GM19240 (cell line): ENCODE results near the gene DDX46.
A peak's percentile ranks its signal among the peaks of the same experiment; 100 is the strongest.
"Not testable (repeated sequence)": the region's sequence is repeated elsewhere in the genome, so short reads cannot be mapped to it uniquely, and the experiment has no call there.

Source experiments
- DNase-seq: peaks from one replicate; pipeline ENCODE4 v3.0.0; 2011; ENCODE audit warnings: low spot score; ENCODE audit not compliant: insufficient read length

Gene DDX46

GRCh38 chr5:134840811-134841210 lies 82.2 kb downstream of the DDX46 start:
- DNase-seq, result no peak

DNA sequence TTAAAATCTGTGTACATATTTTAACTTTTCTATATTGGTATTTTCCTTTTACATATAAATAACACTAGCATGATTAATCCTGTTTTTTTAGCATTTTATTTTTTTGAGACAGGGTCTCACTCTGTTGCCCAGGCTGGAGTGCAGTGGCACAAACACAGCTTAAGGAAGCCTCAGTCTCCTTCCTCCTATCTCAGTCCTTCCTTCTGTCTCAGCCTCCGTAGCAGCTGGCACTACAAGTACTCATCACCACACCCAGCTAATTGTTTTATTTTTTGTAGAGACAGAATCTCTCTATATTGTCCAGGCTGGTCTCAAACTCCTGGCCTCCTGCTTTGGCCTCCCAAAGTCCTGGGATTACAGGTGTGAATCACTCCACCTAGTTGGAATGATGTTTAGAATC lies 85.7 kb downstream of the DDX46 start:
- DNase-seq, result no peak

DNA sequence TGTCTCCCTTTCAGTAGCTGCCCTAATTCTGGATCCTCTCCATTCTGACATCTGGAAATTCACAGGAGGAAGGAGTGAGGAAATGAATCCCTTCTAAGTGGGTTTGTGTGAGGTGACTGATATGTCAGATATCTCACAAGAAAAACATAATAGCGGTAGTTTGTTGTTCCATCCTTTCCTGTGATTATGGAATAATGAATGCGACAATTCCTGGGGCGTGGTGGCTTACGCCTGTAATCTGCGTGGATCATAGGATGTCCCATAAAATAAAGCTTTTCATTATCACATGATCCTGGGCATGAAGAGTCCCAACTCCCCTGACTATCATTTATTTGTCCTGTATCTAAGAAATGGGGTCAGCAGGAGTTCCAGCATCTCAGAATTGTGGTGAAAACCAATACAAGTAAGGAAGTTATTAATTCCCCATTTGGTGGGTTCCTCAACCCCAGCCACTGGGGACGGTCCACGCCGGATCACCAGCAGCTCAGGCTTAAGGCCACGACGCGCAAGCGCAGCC lies 86.8 kb downstream of the DDX46 start:
- no peak for DNase-seq

DNA sequence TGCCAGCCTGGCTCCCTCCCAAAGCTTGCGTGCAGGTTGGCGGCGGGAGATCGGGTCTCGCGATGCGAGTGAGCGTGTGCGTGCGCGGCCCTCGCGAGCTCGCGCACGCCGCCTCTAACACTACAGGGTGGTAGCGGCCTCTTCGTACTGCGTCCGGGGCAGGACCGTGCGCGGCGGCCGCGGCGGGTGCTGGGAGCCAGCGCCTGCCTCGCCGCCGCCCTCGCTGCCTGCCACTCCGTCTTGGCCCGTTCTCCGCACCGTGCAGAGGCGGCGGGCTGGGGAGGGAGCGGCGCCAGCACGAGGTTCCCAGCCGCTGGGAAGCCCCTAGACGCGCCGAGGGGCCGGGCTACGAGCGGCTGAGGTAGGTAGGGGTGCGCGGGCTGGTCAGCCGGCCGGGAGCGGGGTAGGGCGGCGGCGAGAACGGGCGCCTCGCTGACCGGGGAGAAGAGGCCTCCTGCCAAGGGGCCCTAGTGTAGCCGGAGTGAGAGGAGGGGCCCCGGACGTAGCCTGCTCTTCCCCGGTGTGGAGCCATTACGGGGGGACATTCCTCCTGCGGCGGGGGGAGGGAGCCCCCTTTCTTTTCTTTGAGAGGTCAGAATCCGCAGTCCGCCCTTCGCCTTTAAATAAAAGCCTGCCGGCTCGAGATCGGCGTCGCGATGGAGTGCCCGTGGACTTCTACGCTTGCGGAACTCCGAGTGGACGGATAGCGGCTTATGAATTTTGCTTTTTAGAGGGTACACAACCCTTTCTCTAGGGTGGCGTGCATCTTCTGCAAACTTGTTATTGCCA lies 87.5 kb downstream of the DDX46 start, which contains the start of gene C5orf24:
C5orf24 (plus strand) TSS at position 117 of the 789 bp plus-strand sequence. CDS start 8,933 bp downstream, outside the sequence.
- DNase-seq, result peak; percentile 88

DNA sequence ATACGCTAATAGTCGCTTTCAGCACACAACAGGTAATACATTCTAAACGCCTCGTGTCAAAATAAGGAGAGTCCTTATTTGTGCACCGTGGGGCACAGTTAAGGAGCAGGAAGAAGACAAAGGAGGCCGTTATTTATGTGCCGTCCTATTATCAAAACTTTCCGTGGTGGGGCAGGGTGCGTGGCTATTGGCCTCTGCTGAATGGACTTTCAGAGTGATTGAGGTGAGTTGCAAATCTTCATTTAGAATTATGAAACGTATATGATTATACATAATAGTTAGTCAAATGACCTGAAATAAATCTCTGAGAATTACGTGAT lies 88.0 kb downstream of the DDX46 start:
- DNase-seq, result no peak

- DNase-seq, result not testable (repeated sequence)
Measured at GRCh38 chr5:134849434-134849933, 90.9 kb downstream of the DDX46 start.

GRCh38 chr5:134851307-134851923 lies 92.8 kb downstream of the DDX46 start:
- DNase-seq, result no peak

- DNase-seq, result not testable (repeated sequence)
Measured at GRCh38 chr5:134856465-134856864, 97.9 kb downstream of the DDX46 start.

- DNase-seq, result no peak
Measured at GRCh38 chr5:134857401-134857800, 98.8 kb downstream of the DDX46 start.

GRCh38 chr5:134864707-134865106 lies 106.1 kb downstream of the DDX46 start:
- DNase-seq, result no peak

DNA sequence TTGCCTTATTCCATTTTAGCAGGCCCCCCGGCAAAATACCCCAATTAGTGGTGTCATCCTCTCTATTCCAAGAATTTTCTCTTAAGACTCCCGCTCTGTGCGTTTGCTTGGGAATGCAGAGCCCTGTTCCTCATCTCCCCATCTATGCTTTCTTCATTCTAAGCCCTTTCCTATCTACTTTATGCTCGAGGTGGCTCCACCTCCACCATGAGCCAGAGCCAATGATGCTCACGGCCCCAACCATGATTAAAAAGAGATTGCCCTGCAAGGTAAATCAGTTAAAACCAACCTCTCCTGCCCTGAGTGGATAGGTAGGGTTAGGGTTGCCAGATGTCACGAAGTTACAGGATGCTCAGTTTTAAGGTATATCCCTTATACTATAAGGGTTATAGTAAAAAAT lies 114.9 kb downstream of the DDX46 start:
- no peak for DNase-seq

- peak; percentile 74 for DNase-seq
Measured at GRCh38 chr5:134873987-134874830, 115.6 kb downstream of the DDX46 start, which contains the start of gene TXNDC15. TXNDC15 (plus strand) TSS chr5:134874371; CDS start chr5:134874428, 57 bp downstream.

GRCh38 chr5:134874831-134875655 lies 116.5 kb downstream of the DDX46 start:
- DNase-seq, result no peak

GRCh38 chr5:134877159-134877558 lies 118.6 kb downstream of the DDX46 start:
- DNase-seq, result peak; percentile 72

GRCh38 chr5:134878403-134878802 lies 119.8 kb downstream of the DDX46 start:
- DNase-seq, result no peak

- no peak for DNase-seq
Measured at GRCh38 chr5:134879456-134879855, 120.9 kb downstream of the DDX46 start.
